GM19035 (cell line): ENCODE results near the gene SHROOM1.
A peak's percentile ranks its signal among the peaks of the same experiment; 100 is the strongest.

ENCODE experiments used
- ATAC-seq: cut with Tn5 transposase; IDR thresholded peaks from one replicate; pipeline ENCODE4 v1.9.1; 2021; ENCODE audit not compliant: unreplicated experiment

The SHROOM1 gene

GRCh38 chr5:132853790-132854189, 23.3 kb upstream of the SHROOM1 start:
- ATAC-seq = no peak

GRCh38 chr5:132853323-132853722, 22.9 kb upstream of the SHROOM1 start:
- ATAC-seq = no peak

- ATAC-seq = no peak
Measured at GRCh38 chr5:132850066-132850465, 19.6 kb upstream of the SHROOM1 start.

GRCh38 chr5:132849347-132849746, 18.9 kb upstream of the SHROOM1 start:
- no peak for ATAC-seq

GRCh38 chr5:132848270-132848669, 17.8 kb upstream of the SHROOM1 start:
- ATAC-seq = no peak

- no peak for ATAC-seq
Measured at GRCh38 chr5:132841305-132841704, 10.9 kb upstream of the SHROOM1 start.

GRCh38 chr5:132840896-132841295, 10.4 kb upstream of the SHROOM1 start:
- no peak for ATAC-seq

- ATAC-seq = no peak
Measured at GRCh38 chr5:132840313-132840712, 9.9 kb upstream of the SHROOM1 start.

GRCh38 chr5:132839426-132840301, 9.2 kb upstream of the SHROOM1 start:
- ATAC-seq = no peak

- ATAC-seq = no peak
Measured at GRCh38 chr5:132838516-132839282, 8.3 kb upstream of the SHROOM1 start.

GRCh38 chr5:132837868-132838267, 7.4 kb upstream of the SHROOM1 start:
- no peak for ATAC-seq

- no peak for ATAC-seq
Measured at GRCh38 chr5:132836852-132837251, 6.4 kb upstream of the SHROOM1 start.

GRCh38 chr5:132834057-132834456, 3.6 kb upstream of the SHROOM1 start:
- no peak for ATAC-seq

- ATAC-seq = no peak
Measured at GRCh38 chr5:132832612-132833011, 2.2 kb upstream of the SHROOM1 start.

GRCh38 chr5:132831095-132831860, 831 bp upstream of the SHROOM1 start:
- no peak for ATAC-seq

GRCh38 chr5:132829742-132830435, 558 bp downstream of the SHROOM1 start:
- ATAC-seq = peak; percentile 82

GRCh38 chr5:132828846-132829494, 1.5 kb downstream of the SHROOM1 start:
- ATAC-seq = no peak

GRCh38 chr5:132827943-132828673, 2.3 kb downstream of the SHROOM1 start:
- ATAC-seq = no peak

- ATAC-seq = no peak
Measured at GRCh38 chr5:132826424-132827082, 3.9 kb downstream of the SHROOM1 start.
